ENCODE data around the gene BLM.

GRCh38 chr15:90810354-90810753 is 93.2 kb downstream of the BLM start:
- TF ChIP-seq USF2 (IDR thresholded peaks at IDR 0.05; ENCODE audit: low read length) (no peak), CTCF (IDR thresholded peaks at IDR 0.05; ENCODE audit: control extremely low read depth in 1 of 3, insufficient read depth in 1 of 3, low read depth in 1 of 3, low read length in 3 of 3) (no peak), JUND (IDR thresholded peaks at IDR 0.05; ENCODE audit: low read length) (no peak), EZH2 (IDR thresholded peaks at IDR 0.05; ENCODE audit: low read depth, low read length, severe bottlenecking) (no peak), SUZ12 (IDR thresholded peaks at IDR 0.05; ENCODE audit: low read length) (no peak)

Measured in H1 (cell line).